Thyroid gland (tissue), 4 donors: ENCODE results near the gene FAM222B.

Experiments used
- POLR2A ChIP-seq, 2 donors: fragments of 450-650 bp; IDR thresholded peaks; one replicate each; pipeline ENCODE4 v1.6.1; 2017; ENCODE audit warnings: antibody characterized with exemption in 2 of 2, mild to moderate bottlenecking in 2 of 2, moderate library complexity in 1 of 2
- TF ChIP-seq, protein P1 (sequence below), 6 experiments: fragments of 200-600 bp in 3 of 6; fragments of 450-650 bp in 3 of 6; sonication (generic) in 3 of 6; IDR thresholded peaks; one replicate each; pipeline ENCODE4 v1.5.1; 2016 to 2019; ENCODE audit warnings: antibody characterized with exemption in 6 of 6, mild to moderate bottlenecking in 2 of 6, inconsistent platforms in 1 of 6, moderate library complexity in 1 of 6

DNA sequence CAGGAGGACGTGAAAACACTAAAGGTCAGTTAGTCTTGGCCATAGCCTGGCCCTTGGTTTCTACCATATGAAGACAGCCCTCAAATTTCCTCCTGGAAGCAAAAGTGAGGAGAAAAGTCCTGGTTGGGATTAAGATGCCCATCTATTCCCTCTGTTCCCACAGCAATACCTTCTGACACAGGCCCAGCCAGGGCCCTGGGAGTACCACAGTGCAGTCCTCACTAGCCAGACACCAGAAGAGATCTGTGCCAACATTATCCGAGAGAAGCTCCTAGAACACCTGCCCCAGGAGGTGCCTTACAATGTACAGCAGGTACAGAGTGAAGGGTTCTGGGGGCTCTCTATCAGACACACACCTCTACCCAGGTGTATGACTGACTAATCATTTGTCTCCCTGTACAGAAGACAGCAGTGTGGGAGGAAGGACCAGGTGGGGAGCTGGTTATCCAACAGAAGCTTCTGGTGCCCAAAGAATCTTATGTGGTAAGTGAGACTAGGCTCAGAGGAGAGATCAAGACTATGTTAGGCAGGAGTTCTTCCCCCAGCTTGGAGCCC is 16.3 kb upstream of the FAM222B start:
- TF ChIP-seq, protein P1, sequence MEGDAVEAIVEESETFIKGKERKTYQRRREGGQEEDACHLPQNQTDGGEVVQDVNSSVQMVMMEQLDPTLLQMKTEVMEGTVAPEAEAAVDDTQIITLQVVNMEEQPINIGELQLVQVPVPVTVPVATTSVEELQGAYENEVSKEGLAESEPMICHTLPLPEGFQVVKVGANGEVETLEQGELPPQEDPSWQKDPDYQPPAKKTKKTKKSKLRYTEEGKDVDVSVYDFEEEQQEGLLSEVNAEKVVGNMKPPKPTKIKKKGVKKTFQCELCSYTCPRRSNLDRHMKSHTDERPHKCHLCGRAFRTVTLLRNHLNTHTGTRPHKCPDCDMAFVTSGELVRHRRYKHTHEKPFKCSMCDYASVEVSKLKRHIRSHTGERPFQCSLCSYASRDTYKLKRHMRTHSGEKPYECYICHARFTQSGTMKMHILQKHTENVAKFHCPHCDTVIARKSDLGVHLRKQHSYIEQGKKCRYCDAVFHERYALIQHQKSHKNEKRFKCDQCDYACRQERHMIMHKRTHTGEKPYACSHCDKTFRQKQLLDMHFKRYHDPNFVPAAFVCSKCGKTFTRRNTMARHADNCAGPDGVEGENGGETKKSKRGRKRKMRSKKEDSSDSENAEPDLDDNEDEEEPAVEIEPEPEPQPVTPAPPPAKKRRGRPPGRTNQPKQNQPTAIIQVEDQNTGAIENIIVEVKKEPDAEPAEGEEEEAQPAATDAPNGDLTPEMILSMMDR (IDR thresholded peaks at IDR 0.05), result no peak
- no peak for TF ChIP-seq POLR2A (IDR thresholded peaks at IDR 0.05)
